Measurements from ENCODE around the gene NLRX1. TPM values are rescaled to one million over a fixed set of nuclear protein-coding genes. Genes with fewer than 3 reads are reported as not detected.
A peak's percentile ranks its signal among the peaks of the same experiment; 100 is the strongest.
"Not testable (repeated sequence)": the region's sequence is repeated elsewhere in the genome, so short reads cannot be mapped to it uniquely, and the experiment has no call there.

The NLRX1 gene
- total RNA-seq, 1 donor from 2014 or later = 31.5 TPM

GRCh38 chr11:119184399-119184798 is 15.9 kb downstream of the NLRX1 start:
- DNase-seq (ENCODE audit: low spot score) = not testable (repeated sequence)

GRCh38 chr11:119185981-119186634 is 17.6 kb downstream of the NLRX1 start:
- DNase-seq (ENCODE audit: low spot score) = no peak

- DNase-seq (ENCODE audit: low spot score) = no peak
These were observed 18.8 kb downstream of the NLRX1 start for GRCh38 chr11:119187123-119187892.

DNA sequence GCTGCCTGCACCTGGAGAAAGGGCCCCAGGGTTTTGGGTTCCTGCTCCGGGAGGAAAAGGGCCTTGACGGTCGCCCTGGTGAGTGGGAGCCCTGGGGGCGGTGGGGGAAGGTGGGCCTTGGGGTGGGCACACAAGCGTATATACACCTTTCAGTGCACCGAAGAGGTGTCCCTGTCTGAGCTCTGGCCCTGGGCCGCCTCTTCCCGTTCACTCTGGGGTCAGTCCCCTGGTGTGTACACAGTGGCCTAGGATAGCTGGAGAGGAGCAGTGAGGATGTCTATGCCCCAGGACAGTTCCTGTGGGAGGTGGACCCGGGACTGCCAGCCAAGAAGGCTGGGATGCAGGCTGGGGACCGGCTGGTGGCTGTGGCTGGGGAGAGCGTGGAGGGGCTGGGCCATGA is 19.5 kb downstream of the NLRX1 start:
- no peak for DNase-seq (ENCODE audit: low spot score)

DNA sequence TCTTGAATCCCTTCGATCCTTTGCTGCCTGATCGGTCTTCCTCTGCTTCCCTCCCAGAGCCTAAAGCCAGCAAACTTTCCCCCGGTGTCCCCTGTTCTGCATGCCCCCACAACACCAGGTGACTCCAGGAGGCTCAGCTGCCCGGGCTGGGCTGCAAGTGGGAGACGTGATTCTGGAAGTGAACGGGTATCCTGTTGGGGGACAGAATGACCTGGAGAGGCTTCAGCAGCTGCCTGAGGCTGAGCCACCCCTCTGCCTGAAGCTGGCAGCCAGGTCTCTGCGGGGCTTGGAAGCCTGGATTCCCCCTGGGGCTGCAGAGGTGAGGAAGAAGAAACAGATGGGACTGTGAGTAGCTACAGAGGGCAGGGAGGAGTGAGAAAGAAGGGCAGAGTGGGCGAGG is 20.4 kb downstream of the NLRX1 start:
- DNase-seq (ENCODE audit: low spot score) = no peak

DNA sequence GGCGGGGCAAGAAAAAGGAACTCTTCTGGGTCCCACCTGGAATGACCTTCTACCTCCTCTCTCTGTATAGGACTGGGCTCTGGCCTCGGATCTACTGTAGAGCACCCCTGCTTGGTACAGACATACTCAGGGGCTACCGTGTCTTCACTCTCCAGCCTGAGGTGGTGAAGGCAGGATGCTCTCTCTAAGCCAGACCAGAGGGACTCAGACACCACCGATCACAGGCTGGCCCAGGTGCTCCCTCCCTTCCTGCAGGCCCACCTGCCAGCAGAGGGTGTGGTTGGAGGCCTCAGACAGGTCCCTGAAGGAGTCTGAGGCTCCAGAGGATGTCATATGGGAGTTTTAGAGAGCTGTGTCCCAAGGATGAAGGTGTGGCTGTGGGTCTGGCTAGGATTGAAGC is 20.9 kb downstream of the NLRX1 start:
- DNase-seq (ENCODE audit: low spot score) = no peak

- no peak for DNase-seq (ENCODE audit: low spot score)
These were observed 22.0 kb downstream of the NLRX1 start for GRCh38 chr11:119190531-119190930.

GRCh38 chr11:119191265-119191664 is 22.7 kb downstream of the NLRX1 start:
- not testable (repeated sequence) for DNase-seq (ENCODE audit: low spot score)

DNA sequence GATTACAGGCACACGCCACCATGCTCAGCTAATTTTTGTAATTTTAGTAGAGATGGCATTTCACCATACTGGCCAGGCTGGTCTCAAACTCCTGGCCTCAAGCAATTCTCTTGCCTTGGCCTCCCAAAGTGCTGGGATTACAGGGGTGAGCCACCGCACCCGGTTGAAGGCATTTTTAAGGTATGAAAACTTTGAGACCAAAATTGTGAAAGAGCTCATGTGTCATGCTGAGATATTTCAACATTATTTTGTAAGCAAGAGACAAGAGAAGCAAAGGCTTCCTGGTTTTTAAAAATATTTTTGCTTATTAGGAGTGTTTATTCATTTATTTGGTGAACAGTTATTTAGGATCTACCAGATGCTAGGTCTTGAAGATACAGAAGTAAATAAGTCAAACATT is 23.6 kb downstream of the NLRX1 start:
- no peak for DNase-seq (ENCODE audit: low spot score)

GRCh38 chr11:119193001-119193400 is 24.5 kb downstream of the NLRX1 start:
- DNase-seq (ENCODE audit: low spot score) = no peak

DNA sequence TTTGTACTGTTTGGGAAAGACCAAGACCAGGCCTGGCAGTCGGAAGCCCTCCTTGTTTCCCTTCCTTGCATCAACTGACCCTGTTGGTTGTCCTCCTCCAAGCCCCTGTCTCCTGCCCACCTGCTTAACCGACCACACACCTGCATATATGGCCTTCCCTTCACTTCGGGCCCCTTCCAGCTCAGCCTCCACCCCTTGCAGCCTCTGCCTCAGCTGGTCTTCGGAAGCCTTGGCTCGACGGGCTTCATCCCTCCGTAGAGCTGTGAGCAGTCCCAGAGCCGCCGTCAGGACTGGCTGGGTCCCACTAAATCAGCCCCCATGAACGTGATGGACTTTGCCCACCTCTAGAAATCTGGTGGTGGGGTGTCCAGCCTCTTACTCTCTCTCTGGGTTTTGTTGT is 25.1 kb downstream of the NLRX1 start:
- no peak for DNase-seq (ENCODE audit: low spot score)

DNA sequence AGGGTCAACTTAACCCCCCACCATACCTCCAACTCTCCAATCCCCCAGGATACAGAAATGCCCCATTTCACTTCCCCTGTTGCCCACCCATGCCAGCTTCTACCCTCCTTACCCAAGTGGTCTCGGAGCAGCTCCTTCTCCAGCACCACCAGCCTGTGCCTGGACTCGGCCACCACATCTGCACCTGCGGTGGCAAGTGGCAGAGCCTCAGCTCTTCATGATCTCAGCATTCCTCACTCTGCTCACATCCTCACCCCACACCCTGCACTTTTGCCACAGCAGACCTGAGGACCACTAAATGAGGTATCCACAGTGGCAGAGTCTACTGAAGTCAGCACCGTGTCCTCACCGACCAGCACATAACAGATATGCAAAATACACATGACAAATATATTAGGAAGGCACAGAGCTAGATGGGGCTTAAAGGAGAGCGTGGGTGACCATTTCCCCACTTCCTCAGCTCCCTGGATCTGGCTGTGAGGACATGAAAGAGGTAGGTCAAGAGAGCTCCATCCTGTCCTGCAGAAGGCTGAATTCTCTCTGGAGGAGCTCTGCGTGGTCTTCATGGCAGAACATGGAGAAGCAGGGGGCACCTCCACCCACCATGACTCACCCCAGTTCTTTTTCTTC is 26.4 kb downstream of the NLRX1 start:
- DNase-seq (ENCODE audit: low spot score) = no peak

GRCh38 chr11:119195680-119196079 is 27.2 kb downstream of the NLRX1 start:
- DNase-seq (ENCODE audit: low spot score) = no peak

DNA sequence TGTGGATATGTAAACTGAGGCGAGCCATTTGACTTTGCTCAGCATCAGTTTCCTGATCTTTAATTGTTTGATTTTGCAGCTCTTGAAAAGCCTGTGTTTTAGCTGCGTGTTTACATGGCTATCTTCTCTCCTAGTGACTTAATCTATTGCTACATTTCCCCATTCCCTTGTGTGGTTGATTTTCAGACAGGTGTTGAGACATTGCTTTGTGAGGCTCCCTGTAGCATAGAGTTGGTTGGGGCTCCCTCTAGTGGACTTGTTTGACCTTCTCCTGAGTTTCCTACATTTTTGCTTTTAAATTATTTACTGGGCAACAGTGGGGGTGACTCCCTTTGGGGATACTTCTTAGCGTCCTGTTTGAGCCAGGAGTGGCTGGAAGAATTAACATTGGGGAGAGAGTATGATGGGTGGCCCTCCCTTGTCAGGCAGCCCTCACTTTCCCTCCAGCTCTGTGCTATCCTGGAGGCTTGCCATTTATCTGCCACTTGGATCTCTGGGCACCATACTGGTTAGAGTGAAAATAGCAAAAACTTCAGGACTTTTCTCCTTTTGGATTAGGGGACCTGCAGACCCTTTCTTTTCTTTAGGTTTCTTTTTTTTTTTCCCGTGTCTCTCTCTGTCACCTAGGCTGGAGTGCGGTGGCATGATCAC is 28.4 kb downstream of the NLRX1 start:
- DNase-seq (ENCODE audit: low spot score) = peak; percentile 78

DNA sequence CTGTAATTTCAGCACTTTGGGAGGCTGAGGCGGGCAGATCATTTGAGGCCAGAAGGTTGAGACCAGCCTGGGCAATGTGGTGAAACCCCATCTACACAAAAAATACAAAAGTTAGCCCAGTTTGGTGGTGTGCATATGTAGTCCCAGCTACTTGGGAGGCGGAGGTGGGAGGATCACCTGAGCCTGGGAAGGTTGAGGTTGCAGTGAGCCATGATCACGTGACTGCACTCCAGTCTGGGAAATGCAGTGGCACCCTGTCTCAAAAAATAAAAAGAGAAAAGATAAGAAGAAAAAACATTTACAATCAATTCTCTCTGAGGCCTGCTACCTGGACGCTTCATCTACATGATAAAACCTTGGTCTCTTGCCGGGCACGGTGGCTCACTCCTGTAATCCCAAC is 30.4 kb downstream of the NLRX1 start:
- no peak for DNase-seq (ENCODE audit: low spot score)

DNA sequence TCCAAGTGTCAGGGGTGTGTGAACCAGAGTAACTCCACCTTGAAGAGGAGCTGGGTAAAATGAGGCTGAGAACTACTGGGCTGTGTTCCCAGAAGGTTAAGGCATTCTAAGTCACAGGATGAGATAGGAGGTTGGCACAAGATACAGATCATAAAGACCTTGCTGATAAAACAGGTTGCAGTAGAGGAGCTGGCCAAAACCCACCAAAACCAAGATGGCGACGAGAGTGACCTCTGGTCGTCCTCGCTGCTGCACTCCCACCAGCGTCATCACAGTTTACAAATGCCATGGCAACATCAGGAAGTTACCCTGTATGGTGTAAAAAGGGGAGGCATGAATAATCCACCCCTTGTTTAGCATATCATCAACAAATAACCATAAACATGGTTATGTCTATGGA is 32.7 kb downstream of the NLRX1 start:
- DNase-seq (ENCODE audit: low spot score) = not testable (repeated sequence)

DNA sequence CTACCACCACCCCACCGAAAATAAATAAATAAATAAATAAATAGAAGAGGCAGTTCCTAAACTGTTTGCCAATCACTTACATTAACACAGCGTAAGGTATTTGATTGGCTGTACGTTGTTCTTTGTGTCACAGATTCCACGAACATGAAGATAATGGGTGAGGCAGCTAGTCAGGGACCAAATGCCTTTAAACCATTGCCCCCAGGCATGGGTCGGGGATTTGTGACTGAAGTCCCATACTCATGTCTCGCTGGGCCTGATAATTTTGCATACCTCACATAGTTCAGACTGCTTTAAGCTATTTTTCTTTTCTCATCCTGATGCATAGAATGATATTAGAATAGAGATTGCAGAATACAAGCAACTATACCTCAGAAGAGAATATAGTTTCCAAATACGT is 34.0 kb downstream of the NLRX1 start:
- no peak for DNase-seq (ENCODE audit: low spot score)

DNA sequence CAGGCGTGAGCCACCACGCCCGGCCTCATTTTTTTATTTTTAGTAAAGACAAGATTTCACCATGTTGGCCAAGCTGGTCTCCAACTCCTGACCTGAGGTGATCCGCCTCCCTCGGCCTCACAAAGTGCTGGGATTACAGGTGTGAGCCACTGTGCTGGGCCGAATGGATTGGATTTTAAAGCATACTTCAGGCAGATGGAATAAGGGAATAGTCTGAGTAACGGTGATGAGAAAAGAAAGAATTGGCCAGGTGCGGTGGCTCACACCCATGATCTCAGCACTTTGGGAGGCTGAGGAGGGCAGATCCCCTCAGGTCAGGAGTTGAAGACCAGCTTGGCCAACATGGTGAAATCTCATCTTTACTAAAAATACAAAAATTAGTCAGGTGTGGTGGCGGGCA is 35.5 kb downstream of the NLRX1 start:
- no peak for DNase-seq (ENCODE audit: low spot score)

DNA sequence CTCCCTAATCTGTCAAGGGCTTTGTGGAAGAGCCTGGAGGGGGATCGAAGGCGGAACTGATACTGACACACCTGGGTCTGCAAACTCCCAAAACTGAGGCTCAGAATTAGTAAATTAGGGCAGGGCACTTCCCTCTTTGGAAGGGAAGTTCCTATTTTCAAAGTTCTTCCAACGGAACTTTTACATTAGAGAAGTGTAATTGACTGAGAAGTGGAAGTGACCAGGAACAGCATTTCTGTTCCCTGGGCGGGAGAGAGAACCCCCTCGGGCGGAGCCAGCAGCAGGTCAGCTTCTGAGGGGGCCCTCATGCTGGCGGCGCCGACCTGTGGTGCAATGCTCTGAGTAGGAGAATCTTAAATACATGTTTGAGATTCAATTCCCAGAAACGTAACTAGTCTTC is 36.6 kb downstream of the NLRX1 start:
- DNase-seq (ENCODE audit: low spot score) = no peak

DNA sequence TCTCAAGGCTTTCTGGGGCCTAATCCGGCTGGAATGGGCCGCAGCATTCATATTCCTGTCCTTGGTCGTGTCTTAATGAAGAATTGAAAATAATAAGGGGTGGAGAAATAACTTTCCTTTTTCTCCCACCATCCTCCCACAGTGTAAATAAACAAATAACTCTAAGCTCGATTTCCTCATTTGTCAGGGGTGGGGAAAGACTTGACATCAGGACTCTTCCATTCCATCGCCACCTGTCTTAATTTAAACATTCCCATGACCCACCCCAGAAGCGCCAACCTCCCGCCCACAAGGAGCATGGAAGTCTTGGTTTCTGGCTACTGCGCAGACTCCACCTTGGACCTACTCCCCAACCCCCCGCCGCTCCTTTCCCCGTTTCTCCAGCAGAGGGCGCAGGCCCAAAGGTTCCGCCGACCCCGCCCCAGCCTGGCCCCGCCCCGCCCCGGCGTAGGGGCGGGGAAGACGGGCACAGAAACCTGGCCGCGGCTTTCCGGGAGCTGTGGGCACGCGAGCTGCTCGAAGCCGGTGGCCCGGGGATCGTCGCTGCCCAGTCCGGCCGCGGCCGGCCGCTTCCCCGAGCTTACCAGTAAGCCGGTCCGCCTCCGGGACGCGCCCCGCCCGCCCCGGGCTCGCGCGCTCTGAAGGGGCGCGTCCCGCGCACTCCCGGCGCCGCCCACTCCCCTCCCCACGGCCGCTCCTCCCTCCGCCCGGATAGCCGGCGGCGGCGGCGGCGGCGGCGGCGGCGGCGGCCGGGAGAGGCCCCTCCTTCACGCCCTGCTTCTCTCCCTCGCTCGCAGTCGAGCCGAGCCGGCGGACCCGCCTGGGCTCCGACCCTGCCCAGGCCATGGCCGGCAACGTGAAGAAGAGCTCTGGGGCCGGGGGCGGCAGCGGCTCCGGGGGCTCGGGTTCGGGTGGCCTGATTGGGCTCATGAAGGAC is 37.3 kb downstream of the NLRX1 start, which contains the start of gene CBL:
CBL (plus strand) TSS at position 766 of the 937 bp plus-strand sequence; CDS start at position 845, 79 bp downstream.
- peak; percentile 97 for DNase-seq (ENCODE audit: low spot score)

Data from ureter (tissue), 1 donor.